GM18508 (cell line): ENCODE measurements around the gene CYP26B1.

Source experiments
- ATAC-seq: cut with Tn5 transposase; IDR thresholded peaks from one replicate; pipeline ENCODE4 v1.9.1; 2021; ENCODE audit warnings: moderate number of reproducible peaks; ENCODE audit not compliant: insufficient read depth, unreplicated experiment

CYP26B1 gene

GRCh38 chr2:72142570-72143440, 4.9 kb downstream of the CYP26B1 start:
- no peak for ATAC-seq

- ATAC-seq: no peak
These were observed 5.7 kb downstream of the CYP26B1 start for GRCh38 chr2:72141881-72142451.

GRCh38 chr2:72141032-72141645, 6.5 kb downstream of the CYP26B1 start:
- ATAC-seq: no peak

- no peak for ATAC-seq
These were observed 7.1 kb downstream of the CYP26B1 start for GRCh38 chr2:72140621-72140960.

- ATAC-seq: no peak
These were observed 7.6 kb downstream of the CYP26B1 start for GRCh38 chr2:72139874-72140620.

DNA sequence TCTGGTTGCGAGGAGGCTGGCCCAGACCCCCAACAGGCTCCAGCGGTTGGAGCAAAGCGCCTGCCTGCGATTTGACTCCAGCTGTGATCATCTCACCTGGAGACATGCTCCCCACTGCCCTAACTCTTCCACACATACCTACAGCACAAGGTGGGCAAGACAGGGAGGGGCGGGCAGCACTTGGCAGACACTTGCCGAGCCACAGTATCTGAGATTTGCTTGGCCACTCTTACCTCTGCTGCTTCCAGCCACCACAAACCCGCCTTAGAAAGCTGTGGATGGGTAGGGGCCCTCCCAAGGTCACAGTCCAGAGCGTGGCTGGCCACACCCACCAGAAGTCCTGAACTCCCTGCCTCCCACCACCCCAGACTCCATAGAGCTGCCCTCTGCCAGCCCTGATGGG, 8.2 kb downstream of the CYP26B1 start:
- no peak for ATAC-seq

- ATAC-seq: no peak
These were observed 8.7 kb downstream of the CYP26B1 start for GRCh38 chr2:72138921-72139381.

GRCh38 chr2:72138011-72138881, 9.4 kb downstream of the CYP26B1 start:
- no peak for ATAC-seq

DNA sequence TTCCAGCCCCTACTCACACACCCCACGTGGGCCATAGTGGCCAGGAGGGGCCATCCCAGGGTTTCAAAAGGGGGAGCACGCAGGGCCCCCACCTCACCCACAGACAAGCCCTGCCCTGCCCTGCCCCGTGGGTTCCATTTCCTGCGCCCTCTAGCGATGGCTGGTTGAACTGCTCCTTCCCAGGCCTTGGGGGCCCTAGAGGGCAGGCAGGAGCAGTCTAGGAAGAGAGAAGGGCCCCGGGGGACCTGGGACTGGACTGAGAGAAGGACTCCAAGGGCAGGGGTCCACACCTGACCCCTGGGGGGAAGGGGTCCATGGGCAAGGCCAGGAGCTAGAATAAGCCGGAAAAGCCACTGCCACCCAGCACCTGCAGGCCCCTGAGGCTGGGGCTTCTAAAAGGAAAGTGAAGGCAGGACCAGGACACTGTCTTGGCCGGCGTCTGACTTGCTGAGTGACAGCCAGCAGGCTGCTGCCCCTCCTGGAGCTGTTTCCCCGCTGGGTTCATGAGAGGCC, 10.1 kb downstream of the CYP26B1 start:
- peak; percentile 88 for ATAC-seq

- ATAC-seq: peak; percentile 16
These were observed 10.6 kb downstream of the CYP26B1 start for GRCh38 chr2:72136933-72137497.

DNA sequence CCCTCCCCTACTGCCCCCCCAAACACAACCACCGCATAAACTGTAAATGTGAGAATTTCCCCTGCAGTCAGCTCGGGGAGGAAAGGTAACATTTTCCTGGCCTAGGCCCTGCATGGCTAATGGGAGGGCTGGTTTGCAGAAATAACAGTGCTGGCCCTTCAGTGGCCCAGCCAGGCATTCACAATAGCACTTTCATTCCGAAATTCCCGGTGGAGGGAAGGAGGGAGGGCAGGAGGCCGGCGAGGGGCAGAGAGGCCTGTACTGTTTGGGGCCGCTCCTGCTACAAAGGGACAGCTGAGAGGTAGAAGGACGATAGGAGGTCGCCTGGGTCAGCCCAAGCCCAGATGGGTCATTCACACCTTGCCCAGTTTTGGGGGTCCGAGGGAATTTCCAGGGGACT, 11.3 kb downstream of the CYP26B1 start:
- no peak for ATAC-seq

GRCh38 chr2:72135921-72136320, 11.7 kb downstream of the CYP26B1 start:
- ATAC-seq: no peak

- no peak for ATAC-seq
These were observed 12.5 kb downstream of the CYP26B1 start for GRCh38 chr2:72134997-72135800.

DNA sequence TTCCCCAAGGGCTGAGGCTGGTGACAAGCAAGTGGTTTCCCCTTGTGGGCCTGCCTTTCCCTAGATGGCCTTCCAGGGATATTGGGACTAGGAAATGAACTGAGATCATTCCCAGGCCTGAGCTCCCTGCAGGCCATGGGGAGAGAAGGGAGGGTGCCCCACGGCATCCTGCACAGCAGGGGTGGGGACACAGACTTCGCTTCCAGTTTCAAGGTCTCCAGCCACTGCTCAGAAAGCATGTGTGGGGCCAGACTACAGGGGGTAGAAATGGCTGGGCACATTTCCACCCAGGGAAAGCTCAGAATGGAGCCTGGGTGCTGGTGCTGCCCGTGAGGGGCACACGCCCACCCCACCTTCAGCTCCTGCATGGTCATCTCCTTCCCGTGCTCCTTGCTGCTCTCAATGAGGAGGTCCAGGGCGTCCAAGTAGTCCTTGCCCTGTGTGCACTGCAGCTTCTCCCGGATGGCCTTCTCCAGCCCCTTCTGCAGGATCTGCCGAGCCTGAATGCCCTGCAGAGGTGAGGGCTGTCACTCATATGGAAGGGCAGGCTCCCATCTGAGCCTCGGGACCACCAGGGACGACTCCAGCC, 13.2 kb downstream of the CYP26B1 start:
- ATAC-seq: no peak

- no peak for ATAC-seq
These were observed 13.8 kb downstream of the CYP26B1 start for GRCh38 chr2:72133721-72134407.

DNA sequence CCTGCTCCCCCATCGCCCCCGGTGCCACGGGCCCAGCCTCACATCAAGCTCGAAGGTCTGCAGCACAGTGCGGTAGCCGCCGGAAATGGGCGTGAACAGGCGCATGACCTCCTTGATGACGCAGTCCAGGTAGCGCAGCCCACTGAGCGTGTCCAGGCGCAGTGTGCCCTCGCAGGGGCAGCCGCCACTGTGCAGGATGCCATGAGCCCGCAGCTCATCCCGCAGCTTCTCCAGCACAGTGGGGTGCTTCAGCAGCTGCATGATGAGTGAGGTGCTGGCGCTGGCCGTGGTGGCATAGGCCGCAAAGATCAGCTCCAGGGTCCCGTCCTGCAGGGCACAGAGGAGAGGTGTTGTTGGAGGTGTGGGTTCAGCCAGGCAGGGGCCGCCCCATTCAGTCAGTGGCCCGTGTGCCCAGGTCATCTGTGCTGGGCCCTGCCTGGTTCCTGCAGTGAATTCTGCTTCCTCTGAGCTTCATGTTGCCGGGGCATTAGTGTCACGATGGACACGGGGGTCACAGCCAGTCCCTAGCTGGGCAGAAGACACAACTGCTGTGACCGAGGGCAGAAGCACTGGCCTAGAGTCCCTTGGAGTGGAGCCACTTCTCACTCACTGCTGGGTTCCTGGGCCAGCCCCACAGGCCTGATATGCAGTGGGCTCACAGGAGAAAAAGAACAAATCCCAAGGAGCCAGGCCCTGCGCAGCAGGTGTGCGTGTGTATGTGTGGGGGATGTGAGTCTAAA, 14.5 kb downstream of the CYP26B1 start:
- no peak for ATAC-seq
